GM18868 (cell line): Measurements from ENCODE around the gene SCAMP2.
"Not testable (repeated sequence)": the region's sequence is repeated elsewhere in the genome, so short reads cannot be mapped to it uniquely, and the experiment has no call there.

Experiments
- ATAC-seq: cut with Tn5 transposase; IDR thresholded peaks from one replicate; pipeline ENCODE4 v1.9.1; 2021; ENCODE audit warnings: mild to moderate bottlenecking, moderate library complexity; ENCODE audit not compliant: unreplicated experiment

SCAMP2 gene

DNA sequence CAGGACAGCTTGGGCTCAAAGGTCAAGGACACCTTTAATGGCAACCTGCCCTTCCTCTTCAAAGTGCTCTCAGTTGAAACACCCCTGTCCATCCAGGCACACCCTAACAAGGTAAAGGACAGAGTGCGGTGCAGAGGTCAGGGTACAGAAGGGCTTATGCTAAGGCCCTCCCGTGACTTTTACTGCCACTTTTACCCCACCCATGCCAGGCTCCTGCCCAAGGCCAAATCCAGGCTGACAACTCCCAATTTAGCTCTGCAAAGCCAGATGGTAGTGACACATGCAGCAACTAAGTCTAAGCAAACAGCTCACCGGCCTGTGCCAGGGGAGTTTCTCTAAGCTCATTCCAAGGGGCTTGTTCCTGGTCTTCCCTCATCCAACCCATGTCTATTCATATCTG lies 18.3 kb upstream of the SCAMP2 start:
- ATAC-seq, result no peak

GRCh38 chr15:74890665-74890960 lies 17.4 kb upstream of the SCAMP2 start:
- no peak for ATAC-seq

DNA sequence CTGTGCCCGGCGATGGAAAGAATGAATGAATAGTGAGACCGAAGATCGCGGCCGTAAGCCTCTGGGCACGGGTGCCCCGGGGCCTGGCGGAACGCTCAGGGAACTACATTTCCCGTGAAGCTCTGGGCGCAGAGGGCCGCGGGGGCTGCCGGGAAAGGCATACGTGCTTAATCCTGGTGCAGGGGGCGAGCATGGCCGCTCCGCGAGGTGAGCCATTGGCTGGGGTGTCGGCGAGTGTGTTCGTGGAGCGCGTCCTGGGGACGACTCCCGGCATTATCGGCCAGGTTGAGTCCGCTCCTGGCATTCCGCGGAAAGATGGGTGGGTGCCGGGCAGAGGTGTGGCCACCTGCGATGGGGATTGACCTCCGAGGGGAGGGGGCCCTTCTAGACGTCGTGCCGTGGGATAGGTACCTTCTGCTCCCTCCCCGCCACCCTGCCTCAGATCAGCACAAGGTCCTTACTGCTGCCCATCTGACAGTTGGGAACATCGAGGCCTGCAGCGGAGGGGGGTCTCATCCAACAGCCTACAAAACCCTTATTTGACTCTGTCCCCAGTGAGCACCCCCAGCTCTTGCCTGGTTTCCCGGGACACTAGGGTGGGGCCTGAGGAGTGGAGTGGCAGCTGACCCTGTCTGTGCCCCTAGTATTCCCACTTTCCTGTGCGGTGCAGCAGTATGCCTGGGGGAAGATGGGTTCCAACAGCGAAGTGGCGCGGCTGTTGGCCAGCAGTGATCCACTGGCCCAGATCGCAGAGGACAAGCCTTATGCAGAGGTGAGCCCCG lies 16.9 kb upstream of the SCAMP2 start, which contains the start of gene MPI:
Gene MPI (plus strand): TSS at position 160 of the 782 bp plus-strand sequence. CDS start 32 bp downstream, at position 192.
- peak; percentile 91 for ATAC-seq

DNA sequence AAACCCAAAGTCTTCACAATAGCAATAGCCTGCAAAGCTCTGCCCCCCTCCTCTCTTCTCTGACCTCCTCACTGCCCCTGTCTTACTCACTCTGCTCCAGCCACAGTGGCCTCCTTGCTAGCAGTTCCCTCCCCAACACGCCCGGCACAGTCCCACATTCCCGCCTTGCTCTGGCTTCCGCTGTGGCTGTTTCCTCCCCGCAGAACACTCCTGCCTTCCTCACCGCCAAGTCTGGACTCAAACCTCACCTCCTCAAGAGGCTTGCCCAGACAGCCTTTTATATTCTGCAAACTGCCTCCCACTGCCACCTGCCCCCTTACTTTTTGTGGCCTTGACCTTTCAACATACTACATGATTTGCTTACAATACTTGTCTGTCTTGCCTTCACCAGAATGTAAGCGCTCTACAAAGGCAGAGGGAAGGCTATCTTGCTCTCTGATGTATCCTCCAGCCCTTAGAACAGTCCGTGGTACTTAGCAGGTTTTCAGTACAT lies 16.3 kb upstream of the SCAMP2 start:
- ATAC-seq, result no peak

GRCh38 chr15:74888716-74889115 lies 15.6 kb upstream of the SCAMP2 start:
- ATAC-seq, result no peak

DNA sequence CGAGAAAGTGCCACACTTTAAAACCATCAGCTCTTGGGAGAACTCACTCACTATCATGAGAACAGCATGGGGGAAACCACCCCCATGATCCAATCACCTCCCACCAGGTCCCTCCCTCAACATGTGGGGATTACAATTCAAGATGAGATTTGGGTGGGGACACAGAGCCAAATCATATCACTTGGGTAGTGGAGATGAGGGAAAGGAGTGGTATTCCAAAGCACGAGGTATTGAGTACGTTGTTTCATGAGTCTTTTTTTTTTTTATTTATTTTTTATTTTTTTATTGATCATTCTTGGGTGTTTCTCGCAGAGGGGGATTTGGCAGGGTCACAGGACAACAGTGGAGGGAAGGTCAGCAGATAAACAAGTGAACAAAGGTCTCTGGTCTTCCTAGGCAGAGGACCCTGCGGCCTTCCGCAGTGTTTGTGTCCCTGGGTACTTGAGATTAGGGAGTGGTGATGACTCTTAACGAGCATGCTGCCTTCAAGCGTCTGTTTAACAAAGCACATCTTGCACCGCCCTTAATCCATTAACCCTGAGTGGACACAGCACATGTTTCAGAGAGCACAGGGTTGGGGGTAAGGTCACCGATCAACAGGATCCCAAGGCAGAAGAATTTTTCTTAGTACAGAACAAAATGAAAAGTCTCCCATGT lies 14.5 kb upstream of the SCAMP2 start:
- ATAC-seq, result not testable (repeated sequence)

DNA sequence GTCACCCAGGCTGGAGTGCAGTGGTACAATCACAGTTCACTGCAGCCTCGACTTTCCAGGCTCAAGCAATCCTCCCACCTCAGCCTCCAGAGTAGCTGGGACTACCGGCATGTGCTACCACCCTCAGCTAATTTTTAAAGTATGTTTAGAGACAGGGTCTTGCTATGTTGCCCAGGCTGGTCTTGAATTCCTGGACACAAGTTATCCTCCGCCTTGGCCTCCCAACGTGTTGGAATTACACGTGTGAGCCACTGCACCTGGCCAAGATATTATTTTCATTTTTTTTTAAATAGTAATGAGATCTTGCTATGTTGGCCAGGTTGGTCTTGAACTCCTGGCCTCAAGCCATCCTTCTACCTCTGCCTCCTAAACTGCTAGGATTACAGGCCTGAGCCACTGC lies 12.3 kb upstream of the SCAMP2 start:
- ATAC-seq, result no peak

DNA sequence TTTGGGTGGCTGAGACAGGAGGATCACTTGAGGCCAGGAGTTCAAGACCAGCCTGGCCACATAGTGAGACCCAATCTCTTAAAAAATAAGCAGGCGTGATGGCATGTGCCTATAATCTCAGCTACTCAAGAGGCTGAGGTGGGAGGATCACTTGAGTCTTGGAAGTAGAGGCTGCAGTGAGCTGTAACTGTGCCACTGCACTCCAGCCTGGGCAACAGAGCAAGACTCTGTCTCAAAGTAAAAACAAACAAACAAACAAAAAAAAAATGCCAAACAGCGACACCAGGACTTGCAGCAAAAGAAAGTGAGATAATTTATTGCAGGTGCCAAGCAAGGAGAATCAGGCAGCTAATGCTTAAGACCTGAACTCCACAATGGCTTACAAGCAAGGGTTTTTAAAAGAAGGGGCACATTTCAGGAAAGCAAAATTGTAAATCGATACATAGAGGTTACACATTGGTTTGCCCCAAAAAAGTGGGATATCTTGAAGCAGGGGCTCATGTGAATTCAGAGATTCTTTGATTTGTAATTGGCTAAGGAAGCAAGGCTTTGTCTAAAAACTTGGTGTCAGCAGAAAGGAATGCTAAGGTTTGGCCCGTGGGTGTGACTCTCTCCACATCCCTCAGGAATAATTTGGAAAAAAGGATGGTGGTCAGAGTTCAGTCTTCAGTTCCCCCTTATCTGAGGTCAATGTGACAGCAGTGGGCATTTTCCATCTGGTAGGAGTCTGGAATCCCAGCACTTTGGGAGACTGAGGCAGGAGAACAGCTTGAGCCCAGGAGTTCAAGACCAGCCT lies 11.5 kb upstream of the SCAMP2 start:
- ATAC-seq, result no peak

GRCh38 chr15:74882528-74882927 lies 9.4 kb upstream of the SCAMP2 start:
- no peak for ATAC-seq

- no peak for ATAC-seq
Measured at GRCh38 chr15:74878273-74878672, 5.1 kb upstream of the SCAMP2 start.

DNA sequence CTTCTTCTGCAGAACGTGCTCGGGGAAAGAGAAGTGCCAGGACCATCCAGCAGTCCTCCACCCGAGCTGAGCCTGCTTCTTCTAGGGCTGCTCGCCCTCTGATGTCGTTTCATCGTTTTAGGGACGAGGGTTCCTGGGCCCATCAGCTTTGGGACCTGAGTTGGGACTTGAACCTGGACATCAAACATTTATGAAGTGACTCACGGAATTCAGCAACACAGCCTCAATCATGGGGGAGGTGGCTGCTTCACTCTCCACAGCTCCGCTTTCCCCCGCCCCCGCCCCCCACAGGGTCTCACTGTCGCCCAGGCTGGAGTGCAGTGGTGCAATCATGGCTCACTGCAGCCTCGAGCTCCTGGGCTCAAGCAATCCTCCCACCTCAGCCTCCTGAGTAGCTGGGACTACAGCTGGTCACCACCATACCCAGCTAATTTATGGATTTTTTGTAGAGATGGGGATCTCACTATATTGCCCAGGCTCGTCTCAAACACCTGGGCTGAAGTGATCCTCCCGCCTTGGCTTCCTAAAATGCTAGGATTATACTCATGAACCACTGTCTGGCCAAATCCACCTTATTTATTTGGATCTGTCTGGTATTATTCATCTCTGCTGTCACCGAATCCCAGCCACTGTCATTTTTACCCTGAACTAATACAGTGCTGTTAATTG lies 725 bp upstream of the SCAMP2 start:
- no peak for ATAC-seq

GRCh38 chr15:74872702-74873035 lies 496 bp downstream of the SCAMP2 start:
- ATAC-seq, result no peak

DNA sequence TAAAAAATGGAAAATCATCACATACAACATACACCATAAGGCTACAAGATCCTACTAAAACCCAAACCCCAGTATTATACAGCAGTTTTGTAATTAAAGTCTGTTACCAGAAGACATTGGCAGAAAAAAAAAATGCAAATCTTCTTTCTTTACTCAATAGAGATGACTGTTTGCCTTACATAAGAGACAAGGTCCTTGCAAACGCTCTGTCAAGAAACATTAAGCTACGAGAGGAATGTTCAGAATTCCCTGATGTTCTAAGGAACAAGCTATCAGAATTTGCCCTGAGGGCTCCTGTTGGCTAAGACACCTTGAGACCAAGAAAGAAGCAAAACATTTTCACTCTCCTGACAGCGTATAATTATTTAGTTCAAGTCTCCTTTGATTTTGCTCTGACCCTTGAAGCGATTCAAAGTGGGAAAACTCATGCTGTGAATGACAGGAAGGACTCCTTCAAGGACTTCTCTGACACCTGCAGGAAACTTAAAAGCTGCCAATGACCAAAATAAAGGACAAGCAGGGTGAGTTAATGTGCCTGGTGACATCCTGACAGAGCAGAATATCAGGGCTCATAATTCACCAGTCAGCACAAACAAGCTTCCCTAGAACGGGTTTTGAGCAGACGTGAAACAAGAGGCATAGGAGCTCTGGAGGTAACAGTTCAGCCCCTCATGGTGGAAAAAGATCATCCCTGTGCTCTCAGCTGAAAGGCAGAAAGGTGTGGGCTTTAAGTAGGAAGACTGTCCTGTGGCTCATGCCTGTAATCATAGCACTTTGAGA lies 2.5 kb downstream of the SCAMP2 start:
- no peak for ATAC-seq

GRCh38 chr15:74869726-74870407 lies 3.3 kb downstream of the SCAMP2 start:
- peak; percentile 53 for ATAC-seq

GRCh38 chr15:74869372-74869725 lies 3.8 kb downstream of the SCAMP2 start:
- ATAC-seq, result no peak

DNA sequence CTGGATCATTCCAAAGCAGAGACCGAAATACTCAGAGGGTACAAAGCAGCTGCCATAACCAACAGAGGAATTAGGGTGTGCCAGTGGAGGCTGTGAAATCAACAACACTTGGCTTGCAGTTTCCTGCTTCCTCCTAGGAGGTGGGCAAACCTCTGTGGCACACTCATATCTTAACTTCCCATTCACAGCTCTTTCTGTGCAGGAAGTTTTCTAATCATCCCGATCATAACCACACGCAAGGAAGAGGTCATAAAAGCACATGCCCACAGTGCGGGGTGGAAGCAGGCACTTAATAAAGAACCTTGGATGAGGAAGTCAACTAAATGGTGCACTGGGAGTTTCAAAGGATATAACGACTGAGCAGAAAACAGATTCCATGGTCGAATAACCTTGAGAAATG lies 5.1 kb downstream of the SCAMP2 start:
- no peak for ATAC-seq

- ATAC-seq, result no peak
Measured at GRCh38 chr15:74867466-74868038, 5.6 kb downstream of the SCAMP2 start.

DNA sequence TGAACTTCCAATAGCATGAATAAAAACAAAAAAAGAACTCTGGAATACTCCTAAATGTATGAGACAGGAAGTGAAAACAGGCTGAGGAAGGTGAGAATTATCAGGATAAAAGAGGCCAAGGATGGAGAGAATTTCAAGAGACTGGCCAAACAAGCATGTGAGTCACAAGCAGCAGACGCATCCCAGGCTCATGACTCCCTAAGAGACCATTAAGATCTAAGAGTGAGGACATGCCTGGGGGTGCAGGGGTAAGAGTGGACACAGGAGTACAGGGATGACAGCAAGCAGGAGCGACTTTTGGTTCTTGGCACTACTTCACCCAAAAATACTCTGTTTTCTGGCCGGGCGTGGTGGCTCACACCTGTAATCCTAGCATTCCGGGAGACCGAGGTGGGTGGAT lies 7.1 kb downstream of the SCAMP2 start:
- ATAC-seq, result no peak

- no peak for ATAC-seq
Measured at GRCh38 chr15:74865316-74865715, 7.8 kb downstream of the SCAMP2 start.

DNA sequence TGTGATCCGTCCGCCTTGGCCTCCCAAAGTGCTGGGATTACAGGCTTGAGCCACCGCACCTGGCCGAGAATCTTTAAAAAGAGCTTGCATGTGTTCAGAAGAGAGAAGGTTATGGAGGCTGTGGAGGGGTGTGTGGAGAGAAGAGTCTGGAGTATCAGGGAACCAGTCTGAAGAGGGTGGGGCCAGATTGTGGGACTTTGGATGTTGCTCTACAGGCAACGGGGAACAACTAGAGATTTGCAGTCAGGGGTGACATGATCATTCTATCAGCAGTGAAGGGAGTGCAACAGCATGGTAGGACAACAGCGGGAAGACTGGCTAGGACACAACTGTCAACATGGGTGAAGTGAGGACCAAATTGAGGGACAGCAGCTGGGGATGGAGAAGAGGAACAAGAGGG lies 8.9 kb downstream of the SCAMP2 start:
- ATAC-seq, result no peak
